ENCODE results near the gene HSPA14. TPM values are rescaled to one million over a fixed set of nuclear protein-coding genes. Genes with fewer than 3 reads are reported as not detected.
A peak's percentile ranks its signal among the peaks of the same experiment; 100 is the strongest.

The HSPA14 gene
- total and polyA plus RNA-seq, 2 of the 8 experiments (the other 6 are each of a cell fraction or from before 2014, with no cell fraction given) = 20.5 to 36.4 TPM

GRCh38 chr10:14878266-14879123, 40.4 kb downstream of the HSPA14 start, which contains the start of gene SUV39H2 (continued):
- TF ChIP-seq CTCF (IDR thresholded peaks at IDR 0.05; ENCODE audit: control extremely low read depth in 1 of 3, insufficient read depth in 1 of 3, low read depth in 1 of 3, low read length in 3 of 3) (0 out of 4 replicates have a peak, but pooled peaks of 1 of the 3 experiments have one; percentile 2), NRF1 (IDR thresholded peaks at IDR 0.05; ENCODE audit: low read depth, low read length) (peak; percentile 51; the same call in 1 of the 2 replicates), ATF3 (IDR thresholded peaks at IDR 0.05; ENCODE audit: insufficient read depth, low read depth, low read length) (no peak), JUND (IDR thresholded peaks at IDR 0.05; ENCODE audit: low read length) (no peak)

Data from H1 (cell line).